Colonic mucosa (tissue), 4 donors: ENCODE data around the gene TFAP2B. TPM values are rescaled to one million over a fixed set of nuclear protein-coding genes. Genes with fewer than 3 reads are reported as not detected.

Experiments
- DNase-seq: peaks from one replicate; pipeline ENCODE4 v3.0.0-alpha.2; 2020
- H3K27ac ChIP-seq: fragments of 200-600 bp; one replicate; pipeline ENCODE4 v1.8.0; 2021
- H3K27me3 ChIP-seq: fragments of 200-600 bp; one replicate; pipeline ENCODE4 v1.8.0; 2021
- H3K36me3 ChIP-seq: fragments of 200-600 bp; one replicate; pipeline ENCODE4 v1.8.0; 2021
- H3K4me1 ChIP-seq: fragments of 200-600 bp; one replicate; pipeline ENCODE4 v1.8.0; 2021; ENCODE audit warnings: mild to moderate bottlenecking
- H3K4me3 ChIP-seq: fragments of 200-600 bp; one replicate; pipeline ENCODE4 v1.8.0; 2021
- H3K9ac ChIP-seq, 2 donors: one replicate each; pipeline ENCODE4 v1.7.0; 2013; ENCODE audit warnings: control low read depth in 2 of 2, low read depth in 2 of 2, low read length in 2 of 2
- H3K9me3 ChIP-seq: fragments of 200-600 bp; one replicate; pipeline ENCODE4 v1.8.0; 2021
- CTCF ChIP-seq: fragments of 200-600 bp; IDR thresholded peaks from one replicate; pipeline ENCODE4 v1.8.0; 2022; ENCODE audit warnings: antibody characterized with exemption, mild to moderate bottlenecking
- intact Hi-C: fragments of 100-400 bp; cut with DNase I; formaldehyde crosslinking; loops from one replicate; pipeline ENCODE4 v1.14.1; 2022
- total RNA-seq, 2 donors: library from RNA; stranded (reverse); fragmentation: NEBNext Ultra II Directional in 1 of 2; extraction: Animal tissue kit (Norgen Biotek cat#: 25700) in 1 of 2; gene quantifications; one replicate each; pipeline ENCODE4 v1.2.1, GENCODE V29; 2021
- donor health status: healthy.
- donor health status: DM: no; HTN: no; CAD: no.
- donor health status: DM: no; HTN: no; CAD: no.

The TFAP2B gene
- total RNA-seq: not detected

DNA sequence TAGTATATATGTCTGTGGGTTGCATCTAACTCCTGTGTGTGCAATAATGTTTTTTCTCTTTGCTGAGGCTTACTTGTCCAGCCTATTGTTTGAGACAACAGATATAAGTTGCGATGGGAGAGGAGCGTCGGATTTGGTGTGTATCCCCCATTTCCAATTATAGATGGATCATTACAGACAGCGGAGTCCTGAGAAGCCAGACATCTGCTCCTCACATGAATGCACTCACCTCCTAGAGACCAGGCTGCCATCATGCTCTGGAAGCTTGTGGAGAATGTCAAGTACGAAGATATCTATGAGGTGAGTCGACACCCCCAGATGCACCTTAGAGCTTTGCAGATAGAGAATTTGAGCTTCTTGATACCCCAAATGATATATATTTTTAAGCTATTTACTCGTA lies at the start of gene TFAP2B:
Gene TFAP2B, plus strand, starts transcription at position 199 of the 400 bp plus-strand sequence. Its CDS starts 21 bp downstream, at position 220.
- no peak within 1 kb of the TSS for H3K4me3 ChIP-seq
- TF ChIP-seq CTCF: no peak
- H3K9ac ChIP-seq: no peak within 1 kb of the TSS
- no peak within 1 kb of the TSS for H3K27ac ChIP-seq
- no peak for DNase-seq
- no peaks in the 10 kb centered on the region for H3K36me3 ChIP-seq
- no peaks in the 10 kb centered on the region for H3K4me1 ChIP-seq
- no peaks in the 10 kb centered on the region for H3K9me3 ChIP-seq
- peaks cover 67% of the 10 kb centered on the region for H3K27me3 ChIP-seq
- intact Hi-C loops: loop anchor here (5.0 to 10.0 kb wide), 6 partner anchors 536 to 1206 kb away; no protein-coding TSS in a partner anchor

DNA sequence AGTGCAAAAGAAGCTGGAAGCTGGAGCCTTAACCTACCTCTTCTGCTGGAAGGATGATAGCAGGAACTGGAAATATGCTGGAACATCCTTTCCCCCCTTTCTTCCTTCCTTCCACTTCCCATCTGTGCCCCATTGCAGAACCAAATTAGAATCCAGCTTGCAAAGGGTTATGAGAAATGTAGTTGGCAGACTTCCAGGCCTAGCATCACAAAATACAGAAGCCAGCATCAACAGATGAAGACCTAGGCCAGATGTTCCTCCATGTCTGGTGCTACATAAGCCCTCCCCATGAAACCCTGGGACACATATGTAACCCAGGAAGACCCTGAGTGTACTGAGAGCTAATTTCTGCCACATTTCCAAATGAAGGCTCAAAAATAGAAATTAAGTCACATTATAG lies 40.0 kb upstream of the TFAP2B start:
- no peak for DNase-seq
- Histone ChIP-seq H3K9ac (no peak overlapping the region), H3K27ac (no peak overlapping the region), H3K4me3 (no peak overlapping the region), H3K9me3 (no peaks in the 10 kb centered on the region), H3K4me1 (no peaks in the 10 kb centered on the region), H3K27me3 (no peaks in the 10 kb centered on the region), H3K36me3 (no peaks in the 10 kb centered on the region)
- intact Hi-C loops: no loop called here
- TF ChIP-seq CTCF: no peak

DNA sequence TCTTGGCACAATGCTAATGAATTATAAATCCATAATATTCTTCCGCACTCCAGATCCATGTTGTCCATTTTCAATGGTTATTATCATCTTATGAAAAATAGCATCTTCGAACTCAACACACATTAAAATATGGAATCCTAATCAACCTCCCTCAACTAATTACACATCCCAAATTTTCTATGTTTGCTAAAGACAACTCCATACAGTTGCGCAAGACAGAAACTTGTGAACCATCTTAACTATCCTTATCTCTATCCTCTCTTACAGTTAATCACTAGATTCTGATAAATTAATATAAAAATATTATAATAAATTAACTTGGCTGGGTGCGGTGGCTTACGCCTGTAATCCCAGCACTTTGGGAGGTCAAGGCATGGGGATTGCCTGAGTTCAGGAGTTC lies 38.3 kb upstream of the TFAP2B start:
- Histone ChIP-seq H3K4me3 (no peak overlapping the region), H3K4me1 (no peaks in the 10 kb centered on the region), H3K36me3 (no peaks in the 10 kb centered on the region), H3K9me3 (no peaks in the 10 kb centered on the region), H3K9ac (no peak overlapping the region), H3K27ac (no peak overlapping the region), H3K27me3 (no peaks in the 10 kb centered on the region)
- intact Hi-C loops: no loop called here
- TF ChIP-seq CTCF: no peak
- DNase-seq: no peak

- Histone ChIP-seq H3K9ac (no peak overlapping the region), H3K27me3 (no peaks in the 10 kb centered on the region), H3K4me3 (no peak overlapping the region), H3K27ac (no peak overlapping the region), H3K4me1 (no peaks in the 10 kb centered on the region), H3K9me3 (no peaks in the 10 kb centered on the region), H3K36me3 (no peaks in the 10 kb centered on the region)
- no peak for DNase-seq
- no peak for TF ChIP-seq CTCF
- intact Hi-C loops: no loop called here
These were observed 32.8 kb upstream of the TFAP2B start for GRCh38 chr6:50785921-50786320.

DNA sequence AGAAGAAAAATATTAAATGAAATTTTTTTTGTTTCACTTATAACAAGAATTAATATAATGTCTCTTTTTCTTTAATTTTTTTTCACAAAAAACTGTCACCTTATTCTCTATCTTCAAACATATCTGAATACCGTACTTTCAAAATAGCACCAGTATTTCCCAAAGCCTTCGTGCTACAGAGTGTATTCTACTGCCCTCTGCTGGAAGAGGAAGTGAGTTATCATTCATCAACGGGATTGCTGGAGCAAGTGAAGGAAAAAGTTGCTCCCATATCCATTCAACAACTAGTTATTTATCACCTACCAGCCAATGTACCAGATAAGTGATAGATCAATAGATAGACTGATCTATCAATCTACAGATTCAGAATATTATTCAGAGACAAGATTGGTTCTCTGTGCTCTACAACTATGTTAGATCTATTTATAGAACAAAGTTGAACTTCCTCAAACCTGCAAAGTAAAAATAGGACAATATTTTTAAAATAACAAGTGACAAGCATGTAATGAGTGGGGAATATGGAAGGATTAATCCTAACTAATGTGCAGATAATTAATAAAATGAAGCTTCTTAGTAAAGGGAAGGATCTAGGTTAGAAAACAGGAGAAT lies 26.7 kb upstream of the TFAP2B start:
- DNase-seq: no peak
- Histone ChIP-seq H3K4me1 (no peaks in the 10 kb centered on the region), H3K9me3 (no peaks in the 10 kb centered on the region), H3K27me3 (no peaks in the 10 kb centered on the region), H3K4me3 (no peak overlapping the region), H3K36me3 (no peaks in the 10 kb centered on the region), H3K27ac (no peak overlapping the region), H3K9ac (no peak overlapping the region)
- intact Hi-C loops: no loop called here
- peak; percentile 55 for TF ChIP-seq CTCF
